K562 (cell line): ENCODE results near the gene MAP2K7. TPM values are rescaled to one million over a fixed set of nuclear protein-coding genes. Genes with fewer than 3 reads are reported as not detected.
A peak's percentile ranks its signal among the peaks of the same experiment; 100 is the strongest.

ENCODE experiments used
- AFF4 ChIP-seq: sonication (generic); formaldehyde crosslinking; IDR thresholded peaks from 2 replicates; pipeline ENCODE4 v1.8.0; 2023; ENCODE audit warnings: mild to moderate bottlenecking, missing genetic modification reagents
- BRD4 ChIP-seq: fragments of 200-600 bp; sonication (generic); IDR thresholded peaks from 2 replicates; pipeline ENCODE4 v1.6.1; 2017; ENCODE audit warnings: inconsistent platforms
- CCNT2 ChIP-seq: IDR thresholded peaks from 2 replicates; pipeline ENCODE4 v1.6.1; 2011; ENCODE audit warnings: borderline replicate concordance, low read depth, mild to moderate bottlenecking, moderate library complexity, mixed read lengths, low read length; ENCODE audit not compliant: insufficient read length; ENCODE audit errors: extremely low read depth
- CHD1 ChIP-seq: fragments of 200-600 bp; sonication (generic); IDR thresholded peaks from one replicate; pipeline ENCODE4 v1.6.1; 2012; ENCODE audit warnings: mild to moderate bottlenecking, moderate library complexity, low read length, inconsistent platforms
- CLOCK ChIP-seq: fragments of 250-450 bp; sonication (Bioruptor Pico); IDR thresholded peaks from 2 replicates; pipeline ENCODE4 v1.4.0; 2020; ENCODE audit warnings: mild to moderate bottlenecking, moderate library complexity, borderline replicate concordance
- CXXC5 ChIP-seq: fragments of 250-450 bp; sonication (Bioruptor Pico); IDR thresholded peaks from 2 replicates; pipeline ENCODE4 v1.8.0; 2022; ENCODE audit warnings: inconsistent platforms, mild to moderate bottlenecking, moderate library complexity
- ETS2 ChIP-seq: IDR thresholded peaks from 2 replicates; pipeline ENCODE4 v1.6.1; 2016; ENCODE audit warnings: borderline replicate concordance, missing genetic modification characterization, mild to moderate bottlenecking, moderate library complexity, missing compliant biosample characterization; ENCODE audit not compliant: poor library complexity, severe bottlenecking
- FOXM1 ChIP-seq, 2 experiments: fragments of 450-650 bp in 1 of 2; sonication (generic) in 1 of 2; formaldehyde crosslinking in 1 of 2; IDR thresholded peaks; 2 replicates each; pipeline versions ENCODE4 v1.6.1 to v1.9.0; 2017 to 2022; ENCODE audit warnings: low read depth in 2 of 2, mild to moderate bottlenecking in 2 of 2, missing genetic modification reagents in 1 of 2, moderate library complexity in 1 of 2
- ILF3 ChIP-seq: fragments of 450-650 bp; IDR thresholded peaks from 2 replicates; pipeline ENCODE4 v1.6.1; 2018; ENCODE audit warnings: antibody characterized with exemption, mild to moderate bottlenecking, moderate library complexity, borderline replicate concordance
- KDM4B ChIP-seq, 2 experiments: fragments of 450-650 bp in 1 of 2; sonication (generic) in 1 of 2; IDR thresholded peaks; 2 replicates each; pipeline ENCODE4 v1.6.1; 2016 to 2017; ENCODE audit warnings: borderline replicate concordance in 2 of 2, antibody characterized with exemption in 1 of 2, low read depth in 1 of 2, mild to moderate bottlenecking in 1 of 2
- MAX ChIP-seq: sonication (generic); formaldehyde crosslinking; IDR thresholded peaks from 2 replicates; pipeline ENCODE4 v1.9.0; 2022; ENCODE audit warnings: mild to moderate bottlenecking, missing genetic modification reagents
- PTTG1 ChIP-seq: fragments of 450-650 bp; IDR thresholded peaks from 2 replicates; pipeline ENCODE4 v1.6.1; 2016; ENCODE audit warnings: low read depth, mild to moderate bottlenecking, missing genetic modification characterization, missing compliant biosample characterization
- SRF ChIP-seq, 2 experiments: fragments of 250-450, 450-650 bp in 1 of 2; sonication (Bioruptor Pico) in 1 of 2; sonication (generic) in 1 of 2; formaldehyde crosslinking; IDR thresholded peaks; 2 replicates each; pipeline versions ENCODE4 v1.5.0 to v1.5.1; 2020 to 2022; ENCODE audit warnings: mild to moderate bottlenecking in 1 of 2, missing genetic modification reagents in 1 of 2
- TAF9B ChIP-seq: fragments of 450-650 bp; IDR thresholded peaks from 2 replicates; pipeline ENCODE4 v1.6.1; 2018; ENCODE audit warnings: mild to moderate bottlenecking; ENCODE audit not compliant: partially characterized antibody
- TSC22D4 ChIP-seq: fragments of 450-650 bp; IDR thresholded peaks from 2 replicates; pipeline ENCODE4 v1.6.1; 2016; ENCODE audit warnings: missing genetic modification characterization, missing biosample characterization, control low read depth
- ZFP36 ChIP-seq: fragments of 150-350 bp; IDR thresholded peaks from 2 replicates; pipeline ENCODE4 v1.6.1; 2018; ENCODE audit warnings: low read length, low read depth; ENCODE audit not compliant: partially characterized antibody
- ZNF449 ChIP-seq: fragments of 250-450 bp; sonication (Bioruptor Pico); IDR thresholded peaks from 2 replicates; pipeline ENCODE4 v1.8.0; 2022; ENCODE audit warnings: moderate library complexity, mild to moderate bottlenecking, inconsistent platforms
- polyA plus RNA-seq, 8 experiments: library from polyadenylated mRNA; depleted of rRNA in 4 of 8; stranded (reverse) in 5 of 8; unstranded in 3 of 8; fragments of >200 nt; fragmentation: Nextera tagmentation in 2 of 8; fragmentation: Illumina TruSeq in 1 of 8; extraction: Ambion mirVana in 2 of 8; extraction: Trizol in 1 of 8; gene quantifications; 2 replicates each; pipeline versions ENCODE4 v1.2.1 to v1.2.3, GENCODE V29; 2011 to 2014; ENCODE audit warnings: inconsistent platforms in 1 of 8, missing spikeins in 1 of 8
- total RNA-seq, 7 experiments: library from RNA; depleted of rRNA in 6 of 7; stranded (reverse); fragments of >200 nt in 6 of 7; fragmentation: Illumina TruSeq in 2 of 7; extraction: Trizol in 2 of 7; gene quantifications; 2 replicates each; pipeline versions ENCODE4 v1.2.1 to v1.2.3, GENCODE V29; 2011 to 2021; ENCODE audit warnings: low replicate concordance in 1 of 7

The MAP2K7 gene
- total and polyA plus RNA-seq, 9 of the 15 experiments (the other 6 are each of a cell fraction or from before 2014, with no cell fraction given), result 0.51 to 45.8 (median 14.1) TPM

GRCh38 chr19:7943444-7944176 is 39.9 kb downstream of the MAP2K7 start, which contains the start of gene TIMM44 (continued):
- TF ChIP-seq CHD1 (no peak), FOXM1 (IDR thresholded peaks at IDR 0.05; ENCODE audit: low read depth) (no peak; the same call in 1 of the 2 replicates), FOXM1 (CRISPR knock-in tag; IDR thresholded peaks at IDR 0.05; ENCODE audit: low read depth) (peak; percentile 61; the same call in 1 of the 2 replicates), SRF (CRISPR knock-in tag; IDR thresholded peaks at IDR 0.05) (peak in 1 of 2 experiments; percentile 51; a peak in 1 of 4 replicates), ILF3 (peak; percentile 35; the same call in 1 of the 2 replicates), AFF4 (peak; percentile 65; the same call in 1 of the 2 replicates), CCNT2 (peak; percentile 63), PTTG1 (tag) (no peak), CXXC5 (CRISPR knock-in tag) (peak; percentile 87), TSC22D4 (no peak), TAF9B (peak; percentile 91), CLOCK (CRISPR knock-in tag) (no peak), BRD4 (peak; percentile 75), MAX (CRISPR knock-in tag) (peak; percentile 98), ETS2 (tag) (no peak), KDM4B (IDR thresholded peaks at IDR 0.05; ENCODE audit: borderline replicate concordance in 2 of 2, low read depth in 1 of 2) (no peak), ZNF449 (CRISPR knock-in tag) (no peak), ZFP36 (no peak)
